DND-41 (cell line): ENCODE data around the gene PNN.
A peak's percentile ranks its signal among the peaks of the same experiment; 100 is the strongest.

Source experiments
- ATAC-seq: fragments of 200-7000 bp; cut with Tn5 transposase; 3 replicates; pipeline ENCODE4 v1.9.1; 2021; ENCODE audit warnings: low read depth; ENCODE audit not compliant: insufficient read depth
- DNase-seq: peaks from one replicate; pipeline ENCODE4 v3.0.0-alpha.2; 2020
- H2AFZ ChIP-seq: 2 replicates; pipeline ENCODE4 v1.6.0; 2012; ENCODE audit warnings: low read depth, low read length
- H3K27ac ChIP-seq: 2 replicates; pipeline ENCODE4 v1.5.1; 2012; ENCODE audit warnings: low read length, inconsistent platforms
- H3K27me3 ChIP-seq: fragments of 200-600 bp; sonication (generic); 2 replicates; pipeline ENCODE4 v1.6.0; 2012; ENCODE audit warnings: low read length, mild to moderate bottlenecking, inconsistent platforms; ENCODE audit not compliant: insufficient read depth, poor library complexity
- H3K36me3 ChIP-seq: 2 replicates; pipeline ENCODE4 v1.5.1; 2012; ENCODE audit warnings: low read length, inconsistent platforms; ENCODE audit not compliant: insufficient read depth
- H3K4me1 ChIP-seq: 2 replicates; pipeline ENCODE4 v1.5.1; 2012; ENCODE audit warnings: mild to moderate bottlenecking, low read length; ENCODE audit not compliant: insufficient read depth
- H3K4me2 ChIP-seq: 2 replicates; pipeline ENCODE4 v1.6.0; 2012; ENCODE audit warnings: mild to moderate bottlenecking, moderate library complexity, low read length, inconsistent platforms; ENCODE audit not compliant: insufficient read depth
- H3K4me3 ChIP-seq, 2 experiments: fragments of 200-600 bp in 1 of 2; shearing (Covaris generic) in 1 of 2; 2 replicates each; pipeline ENCODE4 v1.5.1; 2012 to 2016; ENCODE audit warnings: inconsistent platforms in 2 of 2, low read length in 2 of 2, mild to moderate bottlenecking in 2 of 2, low read depth in 1 of 2, moderate library complexity in 1 of 2
- H3K79me2 ChIP-seq: 2 replicates; pipeline ENCODE4 v1.6.0; 2012; ENCODE audit warnings: low read length, inconsistent platforms; ENCODE audit not compliant: insufficient read depth
- H3K9ac ChIP-seq: 2 replicates; pipeline ENCODE4 v1.6.0; 2012; ENCODE audit warnings: low read depth, mild to moderate bottlenecking, inconsistent platforms, low read length, moderate library complexity
- H3K9me3 ChIP-seq: 2 replicates; pipeline ENCODE4 v1.5.1; 2012; ENCODE audit warnings: low read length, moderate library complexity, mild to moderate bottlenecking, inconsistent platforms; ENCODE audit not compliant: insufficient read depth, severe bottlenecking
- H4K20me1 ChIP-seq: 2 replicates; pipeline ENCODE4 v1.6.0; 2012; ENCODE audit warnings: low read length; ENCODE audit not compliant: insufficient read depth
- EZH2 ChIP-seq: IDR thresholded peaks from 3 replicates; pipeline ENCODE4 v1.6.1; 2012; ENCODE audit warnings: borderline replicate concordance, low read depth, mild to moderate bottlenecking, moderate library complexity, low read length, inconsistent platforms; ENCODE audit not compliant: severe bottlenecking
- TF ChIP-seq, protein P1 (sequence below): IDR thresholded peaks from 2 replicates; pipeline ENCODE4 v1.5.1; 2012; ENCODE audit warnings: borderline replicate concordance, low read length, moderate library complexity, mild to moderate bottlenecking; ENCODE audit not compliant: poor library complexity, severe bottlenecking; ENCODE audit errors: extremely low read depth

The PNN gene

DNA sequence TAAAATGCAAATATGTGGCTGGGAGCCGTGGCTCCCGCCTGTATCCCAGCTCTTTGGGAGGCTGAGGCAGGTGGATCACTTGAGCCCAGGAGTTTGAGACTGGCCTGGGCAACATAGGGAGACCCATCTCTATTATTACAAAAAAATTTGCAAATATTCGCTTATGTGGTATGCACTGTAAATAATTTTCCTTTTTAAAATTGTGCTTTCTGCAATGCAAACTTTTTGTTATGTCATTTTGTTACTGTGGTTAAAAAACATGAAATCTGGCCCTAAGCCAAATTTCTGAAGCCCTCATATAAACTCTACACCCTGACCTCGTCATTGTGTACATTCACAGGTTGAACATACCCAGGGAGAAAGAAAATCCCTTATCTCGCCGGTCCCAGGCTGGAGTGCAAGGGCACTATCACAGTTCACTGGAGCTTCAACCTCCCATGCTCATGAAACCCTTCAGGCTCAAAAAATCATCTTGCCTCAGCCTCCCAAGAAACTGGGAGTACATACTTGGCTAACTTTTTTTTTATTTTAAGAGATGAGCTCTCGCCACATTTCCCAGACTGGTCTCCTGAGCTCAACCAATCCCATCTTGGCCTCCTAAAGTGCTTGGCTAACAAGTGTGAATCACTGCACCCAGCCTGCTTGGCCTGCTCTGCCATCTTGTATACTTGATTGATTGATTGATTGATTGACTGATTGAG is 29.6 kb upstream of the PNN start:
- H4K20me1 ChIP-seq = no peaks in the 10 kb centered on the region
- H2AFZ ChIP-seq = no peak overlapping the region
- DNase-seq (no peak), ATAC-seq (0 out of 3 replicates have a peak, but pooled peaks have one; percentile 17)
- no peak overlapping the region for H3K9ac ChIP-seq
- peaks cover 7% of the 10 kb centered on the region for H3K9me3 ChIP-seq
- TF ChIP-seq, protein P1, sequence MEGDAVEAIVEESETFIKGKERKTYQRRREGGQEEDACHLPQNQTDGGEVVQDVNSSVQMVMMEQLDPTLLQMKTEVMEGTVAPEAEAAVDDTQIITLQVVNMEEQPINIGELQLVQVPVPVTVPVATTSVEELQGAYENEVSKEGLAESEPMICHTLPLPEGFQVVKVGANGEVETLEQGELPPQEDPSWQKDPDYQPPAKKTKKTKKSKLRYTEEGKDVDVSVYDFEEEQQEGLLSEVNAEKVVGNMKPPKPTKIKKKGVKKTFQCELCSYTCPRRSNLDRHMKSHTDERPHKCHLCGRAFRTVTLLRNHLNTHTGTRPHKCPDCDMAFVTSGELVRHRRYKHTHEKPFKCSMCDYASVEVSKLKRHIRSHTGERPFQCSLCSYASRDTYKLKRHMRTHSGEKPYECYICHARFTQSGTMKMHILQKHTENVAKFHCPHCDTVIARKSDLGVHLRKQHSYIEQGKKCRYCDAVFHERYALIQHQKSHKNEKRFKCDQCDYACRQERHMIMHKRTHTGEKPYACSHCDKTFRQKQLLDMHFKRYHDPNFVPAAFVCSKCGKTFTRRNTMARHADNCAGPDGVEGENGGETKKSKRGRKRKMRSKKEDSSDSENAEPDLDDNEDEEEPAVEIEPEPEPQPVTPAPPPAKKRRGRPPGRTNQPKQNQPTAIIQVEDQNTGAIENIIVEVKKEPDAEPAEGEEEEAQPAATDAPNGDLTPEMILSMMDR = no peak
- TF ChIP-seq EZH2 = no peak
- H3K79me2 ChIP-seq = no peaks in the 10 kb centered on the region
- H3K4me1 ChIP-seq = no peaks in the 10 kb centered on the region
- H3K27me3 ChIP-seq = no peaks in the 10 kb centered on the region
- H3K27ac ChIP-seq = no peak overlapping the region
- H3K36me3 ChIP-seq = peaks cover 33% of the 10 kb centered on the region
- no peak overlapping the region for H3K4me2 ChIP-seq
- no peak overlapping the region for H3K4me3 ChIP-seq

DNA sequence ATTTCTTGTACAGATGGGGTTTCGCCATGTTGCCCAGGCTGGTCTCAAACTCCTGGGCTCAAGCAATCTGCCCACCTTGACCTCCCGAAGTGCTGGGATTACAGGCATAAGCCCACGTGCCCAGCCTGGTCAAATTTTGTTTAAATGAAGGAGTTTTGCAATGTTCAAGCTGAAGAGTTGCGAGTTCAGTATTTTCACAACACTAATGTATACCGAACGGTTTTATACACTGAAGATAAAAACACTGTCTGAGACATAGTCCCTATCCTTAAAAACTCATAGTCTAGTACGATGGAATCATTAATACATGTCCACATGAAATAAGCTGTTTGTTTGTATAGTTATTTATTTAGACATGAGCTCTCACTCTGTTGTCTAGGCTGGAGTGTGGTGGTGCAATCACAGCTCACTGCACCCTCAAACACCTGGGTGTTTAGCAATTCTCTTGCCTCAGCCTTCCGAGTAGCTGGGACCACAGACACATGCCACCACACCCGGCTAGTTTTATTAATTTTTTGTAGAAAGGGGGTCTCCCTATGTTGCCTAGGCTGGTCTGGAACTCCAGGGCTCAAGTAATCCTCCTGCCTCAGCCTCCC is 20.4 kb upstream of the PNN start:
- no peak overlapping the region for H3K9ac ChIP-seq
- no peak overlapping the region for H2AFZ ChIP-seq
- H3K4me3 ChIP-seq = no peak overlapping the region
- H3K4me1 ChIP-seq = no peaks in the 10 kb centered on the region
- H3K79me2 ChIP-seq = no peaks in the 10 kb centered on the region; the same call in 1 of the 2 replicates
- H3K4me2 ChIP-seq = no peak overlapping the region
- TF ChIP-seq, protein P1 = no peak
- no peak for TF ChIP-seq EZH2
- no peaks in the 10 kb centered on the region for H4K20me1 ChIP-seq
- ATAC-seq (no peak), DNase-seq (no peak)
- H3K9me3 ChIP-seq = no peaks in the 10 kb centered on the region
- H3K27me3 ChIP-seq = no peaks in the 10 kb centered on the region
- no peak overlapping the region for H3K27ac ChIP-seq
- H3K36me3 ChIP-seq = peaks cover 57% of the 10 kb centered on the region

DNA sequence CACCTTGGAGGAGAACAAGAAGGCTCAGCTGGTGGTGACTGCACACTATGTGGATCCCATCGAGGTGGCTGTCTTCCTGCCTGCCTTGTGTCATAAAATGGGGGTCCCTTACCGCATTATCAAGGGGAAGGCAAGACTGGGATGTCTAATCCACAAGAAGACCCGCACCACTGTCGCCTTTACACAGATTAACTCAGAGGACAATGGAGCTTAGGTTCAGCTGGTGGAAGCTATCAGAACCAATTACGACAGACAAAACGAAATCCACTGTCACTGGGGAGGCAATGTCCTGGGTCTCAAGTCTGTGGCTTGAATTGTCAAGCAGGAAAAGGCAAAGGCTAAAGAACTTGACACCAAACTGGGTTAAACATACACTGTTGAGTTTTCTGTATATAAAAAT is 17.6 kb upstream of the PNN start:
- no peak for DNase-seq
- no peak overlapping the region for H3K4me2 ChIP-seq
- H2AFZ ChIP-seq = no peak overlapping the region
- H3K4me3 ChIP-seq = no peak overlapping the region
- no peaks in the 10 kb centered on the region for H3K27me3 ChIP-seq
- ATAC-seq = no peak
- H3K36me3 ChIP-seq = peaks cover 63% of the 10 kb centered on the region
- no peaks in the 10 kb centered on the region for H3K9me3 ChIP-seq
- no peaks in the 10 kb centered on the region for H4K20me1 ChIP-seq
- H3K27ac ChIP-seq = no peak overlapping the region
- peaks cover 8% of the 10 kb centered on the region; the same call in 1 of the 2 replicates for H3K79me2 ChIP-seq
- no peaks in the 10 kb centered on the region for H3K4me1 ChIP-seq
- no peak overlapping the region for H3K9ac ChIP-seq
- TF ChIP-seq EZH2 = no peak
- TF ChIP-seq, protein P1 = no peak
